H9 (cell line): Measurements from ENCODE around the gene HLF. TPM values are rescaled to one million over a fixed set of nuclear protein-coding genes. Genes with fewer than 3 reads are reported as not detected.

Experiments used
- DNase-seq: peaks from one replicate; pipeline ENCODE4 v3.0.0-alpha.2; 2017
- H2AFZ ChIP-seq: one replicate; pipeline ENCODE4 v1.6.1; 2013; ENCODE audit warnings: mild to moderate bottlenecking, low read length, control low read depth, moderate library complexity
- H2AK5ac ChIP-seq: 2 replicates; pipeline ENCODE4 v1.6.1; 2013; ENCODE audit warnings: low read length, control low read depth, mixed read lengths; ENCODE audit not compliant: insufficient read length
- H2BK120ac ChIP-seq: one replicate; pipeline ENCODE4 v1.6.1; 2013; ENCODE audit warnings: low read depth, mild to moderate bottlenecking, low read length, control low read depth, inconsistent platforms; ENCODE audit not compliant: poor library complexity, severe bottlenecking
- H2BK12ac ChIP-seq: 2 replicates; pipeline ENCODE4 v1.6.1; 2013; ENCODE audit warnings: low read length, control low read depth, mixed read lengths, low read depth; ENCODE audit not compliant: insufficient read length
- H2BK15ac ChIP-seq: 2 replicates; pipeline ENCODE4 v1.6.1; 2013; ENCODE audit warnings: low read depth, low read length, control low read depth
- H2BK20ac ChIP-seq: one replicate; pipeline ENCODE4 v1.6.1; 2013; ENCODE audit warnings: low read depth, mild to moderate bottlenecking, low read length, control low read depth, inconsistent platforms; ENCODE audit not compliant: poor library complexity, severe bottlenecking
- H2BK5ac ChIP-seq: 2 replicates; pipeline ENCODE4 v1.6.1; 2013; ENCODE audit warnings: low read length, control low read depth, mixed read lengths; ENCODE audit not compliant: insufficient read length
- H3K14ac ChIP-seq: 2 replicates; pipeline ENCODE4 v1.6.1; 2013; ENCODE audit warnings: low read length, control low read depth; ENCODE audit not compliant: insufficient read depth
- H3K18ac ChIP-seq: 2 replicates; pipeline ENCODE4 v1.6.1; 2013; ENCODE audit warnings: low read depth, mild to moderate bottlenecking, mixed read lengths, low read length, control low read depth; ENCODE audit not compliant: insufficient read length
- H3K23ac ChIP-seq: 2 replicates; pipeline ENCODE4 v1.6.1; 2013; ENCODE audit warnings: low read length, control low read depth, mixed read lengths, low read depth; ENCODE audit not compliant: insufficient read length
- H3K23me2 ChIP-seq: 2 replicates; pipeline ENCODE4 v1.6.1; 2013; ENCODE audit warnings: low read depth, mild to moderate bottlenecking, mixed read lengths, low read length, control low read depth; ENCODE audit not compliant: insufficient read length, poor library complexity, severe bottlenecking
- H3K27ac ChIP-seq: 2 replicates; pipeline ENCODE4 v1.5.1; 2013; ENCODE audit warnings: low read length, control low read depth, mixed read lengths, low read depth; ENCODE audit not compliant: insufficient read length
- H3K27me3 ChIP-seq: 2 replicates; pipeline ENCODE4 v1.6.1; 2013; ENCODE audit warnings: low read length, control low read depth, inconsistent platforms; ENCODE audit not compliant: insufficient read depth
- H3K4ac ChIP-seq: 2 replicates; pipeline ENCODE4 v1.6.1; 2013; ENCODE audit warnings: low read depth, mild to moderate bottlenecking, control low read depth, inconsistent platforms, low read length, moderate library complexity
- H3K4me1 ChIP-seq: 2 replicates; pipeline ENCODE4 v1.6.1; 2013; ENCODE audit warnings: low read length, control low read depth, inconsistent platforms; ENCODE audit not compliant: insufficient read depth
- H3K4me2 ChIP-seq: 2 replicates; pipeline ENCODE4 v1.6.1; 2013; ENCODE audit warnings: low read length, control low read depth, mixed read lengths; ENCODE audit not compliant: insufficient read length, insufficient read depth
- H3K56ac ChIP-seq: 2 replicates; pipeline ENCODE4 v1.6.1; 2013; ENCODE audit warnings: low read depth, mild to moderate bottlenecking, mixed read lengths, low read length, control low read depth; ENCODE audit not compliant: insufficient read length
- H3K79me1 ChIP-seq: 2 replicates; pipeline ENCODE4 v1.6.1; 2013; ENCODE audit warnings: low read depth, mild to moderate bottlenecking, moderate library complexity, low read length, control low read depth, inconsistent platforms; ENCODE audit not compliant: insufficient read depth, poor library complexity, severe bottlenecking
- H3K79me2 ChIP-seq: 2 replicates; pipeline ENCODE4 v1.6.1; 2013; ENCODE audit warnings: low read length, control low read depth, inconsistent platforms; ENCODE audit not compliant: insufficient read depth
- H3K9ac ChIP-seq: 2 replicates; pipeline ENCODE4 v1.6.1; 2013; ENCODE audit warnings: low read length, control low read depth, mixed read lengths; ENCODE audit not compliant: insufficient read length; ENCODE audit errors: extremely low read depth
- H3K9me3 ChIP-seq: one replicate; pipeline ENCODE4 v1.6.1; 2013; ENCODE audit warnings: low read depth, low read length, inconsistent platforms; ENCODE audit not compliant: control insufficient read depth
- H3T11ph ChIP-seq: one replicate; pipeline ENCODE4 v1.6.1; 2013; ENCODE audit warnings: mild to moderate bottlenecking, low read length, control low read depth, inconsistent platforms
- H4K20me1 ChIP-seq: one replicate; pipeline ENCODE4 v1.6.1; 2013; ENCODE audit not compliant: control insufficient read depth, insufficient read length, insufficient read depth
- H4K5ac ChIP-seq: 2 replicates; pipeline ENCODE4 v1.6.1; 2013; ENCODE audit warnings: low read depth, mild to moderate bottlenecking, mixed read lengths, low read length, control low read depth; ENCODE audit not compliant: insufficient read length
- H4K8ac ChIP-seq: replicated peaks from 2 replicates; pipeline ENCODE4 v1.6.1; 2013; ENCODE audit warnings: low read length, control low read depth, mixed read lengths, low read depth; ENCODE audit not compliant: insufficient read length
- H4K91ac ChIP-seq: 2 replicates; pipeline ENCODE4 v1.6.1; 2013; ENCODE audit warnings: low read depth, mild to moderate bottlenecking, moderate library complexity, mixed read lengths, low read length, control low read depth; ENCODE audit not compliant: insufficient read length
- H3K27ac Mint-ChIP-seq, 3 experiments: 2 replicates in 2 of 3; 3 replicates in 1 of 3; pipeline ENCODE4 v1.8.0; 2020 to 2021; ENCODE audit warnings: mixed read lengths in 3 of 3, mild to moderate bottlenecking in 1 of 3, moderate library complexity in 1 of 3
- H3K27me3 Mint-ChIP-seq: 2 replicates; pipeline ENCODE4 v1.8.0; 2021; ENCODE audit warnings: low read depth, mild to moderate bottlenecking, moderate library complexity, mixed read lengths
- H3K36me3 Mint-ChIP-seq, 3 experiments: 2 replicates in 2 of 3; 3 replicates in 1 of 3; pipeline ENCODE4 v1.8.0; 2020 to 2021; ENCODE audit warnings: low read depth in 3 of 3, mixed read lengths in 3 of 3; ENCODE audit not compliant: insufficient read depth in 1 of 3
- H3K4me1 Mint-ChIP-seq, 2 experiments: 2 replicates each; pipeline ENCODE4 v1.8.0; 2020; ENCODE audit warnings: mixed read lengths in 2 of 2
- H3K4me3 Mint-ChIP-seq, 2 experiments: 2 replicates in 1 of 2; 3 replicates in 1 of 2; pipeline ENCODE4 v1.8.0; 2020 to 2021; ENCODE audit warnings: mild to moderate bottlenecking in 2 of 2, mixed read lengths in 2 of 2, moderate library complexity in 1 of 2
- H3K9me3 Mint-ChIP-seq, 2 experiments: 2 replicates in 1 of 2; 3 replicates in 1 of 2; pipeline ENCODE4 v1.8.0; 2020; ENCODE audit warnings: mild to moderate bottlenecking in 2 of 2, mixed read lengths in 2 of 2, moderate library complexity in 1 of 2
- WGBS: extraction: QIAGEN DNeasy Blood & Tissue Kit; methylation state at CpG from one replicate; pipeline ENCODE4 v1.1.7; 2013; ENCODE audit warnings: missing lambda C conversion rate, low lambda C conversion rate, mixed read lengths; ENCODE audit not compliant: insufficient read length; ENCODE audit errors: extremely low coverage; 5-methylcytosine and 5-hydroxymethylcytosine counted together
- total RNA-seq: library from RNA; stranded (reverse); gene quantifications from 2 replicates; pipeline ENCODE4 v1.2.1, GENCODE V29; 2021
- TF ChIP-seq, protein P1 (sequence below): fragments of 200-600 bp; sonication (generic); conservative IDR thresholded peaks from 3 replicates; pipeline ENCODE4 v1.8.0; 2021; ENCODE audit warnings: antibody characterized with exemption, mild to moderate bottlenecking

The HLF gene
- total RNA-seq, 1 experiment from 2014 or later = 0.17 TPM

GRCh38 chr17:55266958-55267688 is 2.4 kb downstream of the HLF start:
- H3T11ph ChIP-seq = no peak overlapping the region
- peaks cover 18% of the 10 kb centered on the region for H3K23me2 ChIP-seq
- H3K56ac ChIP-seq = no peak overlapping the region
- peaks cover 5 to 16% of the 10 kb centered on the region in 2 experiments for H3K4me1 Mint-ChIP-seq
- no peak overlapping the region for H3K18ac ChIP-seq
- H2BK5ac ChIP-seq = no peak overlapping the region
- H3K14ac ChIP-seq = no peak overlapping the region
- no peak overlapping the region for H2BK120ac ChIP-seq
- H3K9ac ChIP-seq = no peak overlapping the region
- no peaks in the 10 kb centered on the region; the same call in 1 of the 2 replicates for H3K4me1 ChIP-seq
- no peak overlapping the region for H2AFZ ChIP-seq
- H4K5ac ChIP-seq = no peak overlapping the region
- DNase-seq = no peak
- no peak overlapping the region for H2AK5ac ChIP-seq
- no peaks in the 10 kb centered on the region for H3K9me3 Mint-ChIP-seq
- H3K27ac ChIP-seq = no peak overlapping the region
- peaks cover 83% of the 10 kb centered on the region for H3K27me3 Mint-ChIP-seq
- H3K36me3 Mint-ChIP-seq = no peaks in the 10 kb centered on the region
- WGBS = no CpG with 5 or more reads among the region's 3 CpGs
- no peak overlapping the region for H3K4ac ChIP-seq
- no peak overlapping the region for H2BK15ac ChIP-seq
- no peak overlapping the region for H3K4me2 ChIP-seq
- H4K91ac ChIP-seq = no peak overlapping the region
- peaks cover 28% of the 10 kb centered on the region for H3K27me3 ChIP-seq
- H3K79me2 ChIP-seq = no peaks in the 10 kb centered on the region
- TF ChIP-seq, protein P1, sequence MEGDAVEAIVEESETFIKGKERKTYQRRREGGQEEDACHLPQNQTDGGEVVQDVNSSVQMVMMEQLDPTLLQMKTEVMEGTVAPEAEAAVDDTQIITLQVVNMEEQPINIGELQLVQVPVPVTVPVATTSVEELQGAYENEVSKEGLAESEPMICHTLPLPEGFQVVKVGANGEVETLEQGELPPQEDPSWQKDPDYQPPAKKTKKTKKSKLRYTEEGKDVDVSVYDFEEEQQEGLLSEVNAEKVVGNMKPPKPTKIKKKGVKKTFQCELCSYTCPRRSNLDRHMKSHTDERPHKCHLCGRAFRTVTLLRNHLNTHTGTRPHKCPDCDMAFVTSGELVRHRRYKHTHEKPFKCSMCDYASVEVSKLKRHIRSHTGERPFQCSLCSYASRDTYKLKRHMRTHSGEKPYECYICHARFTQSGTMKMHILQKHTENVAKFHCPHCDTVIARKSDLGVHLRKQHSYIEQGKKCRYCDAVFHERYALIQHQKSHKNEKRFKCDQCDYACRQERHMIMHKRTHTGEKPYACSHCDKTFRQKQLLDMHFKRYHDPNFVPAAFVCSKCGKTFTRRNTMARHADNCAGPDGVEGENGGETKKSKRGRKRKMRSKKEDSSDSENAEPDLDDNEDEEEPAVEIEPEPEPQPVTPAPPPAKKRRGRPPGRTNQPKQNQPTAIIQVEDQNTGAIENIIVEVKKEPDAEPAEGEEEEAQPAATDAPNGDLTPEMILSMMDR = no peak
- no peak overlapping the region for H3K23ac ChIP-seq
- no peak overlapping the region for H2BK12ac ChIP-seq
- no peaks in the 10 kb centered on the region for H3K9me3 ChIP-seq
- H4K20me1 ChIP-seq = no peaks in the 10 kb centered on the region
- no peak overlapping the region for H3K4me3 Mint-ChIP-seq
- no peak overlapping the region for H2BK20ac ChIP-seq
- H4K8ac ChIP-seq = no peak overlapping the region
- H3K27ac Mint-ChIP-seq = no peak overlapping the region
- H3K79me1 ChIP-seq = no peaks in the 10 kb centered on the region
